K562 (cell line): ENCODE data around the gene FYB1.

Source experiments
- CEBPB ChIP-seq: fragments of 450-650 bp; IDR thresholded peaks from 2 replicates; pipeline ENCODE4 v1.6.1; 2016; ENCODE audit warnings: missing genetic modification characterization, missing compliant biosample characterization
- ESRRA ChIP-seq: fragments of 450-650 bp; IDR thresholded peaks from 2 replicates; pipeline ENCODE4 v1.6.1; 2014; ENCODE audit warnings: low read depth, mild to moderate bottlenecking, moderate library complexity, borderline replicate concordance
- RBM22 ChIP-seq: fragments of 200-400 bp; formaldehyde crosslinking; IDR thresholded peaks from 2 replicates; pipeline ENCODE4 v1.6.1; 2018; ENCODE audit warnings: low read length, low read depth; ENCODE audit not compliant: poor library complexity, severe bottlenecking
- REST ChIP-seq, 2 experiments: fragments of 450-650 bp; formaldehyde crosslinking in 1 of 2; IDR thresholded peaks; 2 replicates each; pipeline versions ENCODE4 v1.4.0 to v1.6.1; 2014 to 2020; ENCODE audit warnings: mild to moderate bottlenecking in 2 of 2, borderline replicate concordance in 1 of 2, low read depth in 1 of 2
- YY1 ChIP-seq, 3 experiments: IDR thresholded peaks; 2 replicates each; pipeline ENCODE4 v1.6.1; 2011; ENCODE audit warnings: low read length in 2 of 3, mild to moderate bottlenecking in 2 of 3, moderate library complexity in 2 of 3, borderline replicate concordance in 1 of 3, control low read depth in 1 of 3, low read depth in 1 of 3; ENCODE audit not compliant: insufficient read depth in 3 of 3, insufficient replicate concordance in 2 of 3, control insufficient read depth in 1 of 3, insufficient read length in 1 of 3; ENCODE audit errors: extremely low read depth in 1 of 3
- ZNF311 ChIP-seq: fragments of 250-450 bp; sonication (Bioruptor Pico); IDR thresholded peaks from 2 replicates; pipeline ENCODE4 v1.4.0; 2020; ENCODE audit warnings: mild to moderate bottlenecking, moderate library complexity

GRCh38 chr5:39172593-39172992 is 46.8 kb downstream of the FYB1 start:
- TF ChIP-seq ZNF311 (no peak), YY1 (IDR thresholded peaks at IDR 0.05; ENCODE audit: borderline replicate concordance in 1 of 3, control insufficient read depth in 1 of 3, extremely low read depth in 1 of 3, insufficient read depth in 3 of 3, insufficient read length in 1 of 3, insufficient replicate concordance in 2 of 3, low read depth in 1 of 3, low read length in 2 of 3) (no peak), ESRRA (no peak), RBM22 (no peak), REST (IDR thresholded peaks at IDR 0.05; ENCODE audit: borderline replicate concordance) (no peak), REST (CRISPR knock-in tag; IDR thresholded peaks at IDR 0.05; ENCODE audit: low read depth) (no peak), CEBPB (tag) (no peak)
